Liver (tissue), 9 donors: ENCODE results near the gene RASD2. TPM values are rescaled to one million over a fixed set of nuclear protein-coding genes. Genes with fewer than 3 reads are reported as not detected.

Experiments
- DNase-seq: peaks from one replicate; pipeline ENCODE4 v3.0.0-alpha.2; 2017; ENCODE audit warnings: low spot score
- H3K27ac ChIP-seq, 2 donors: one replicate each; pipeline ENCODE4 v1.7.0; 2013; ENCODE audit warnings: inconsistent platforms in 2 of 2, low read length in 2 of 2, control low read depth in 1 of 2, low read depth in 1 of 2, mild to moderate bottlenecking in 1 of 2
- H3K27me3 ChIP-seq, 4 donors: one replicate each; pipeline versions ENCODE4 v1.6.1 to v1.7.0; 2013; ENCODE audit warnings: low read length in 3 of 4, inconsistent platforms in 1 of 4, mild to moderate bottlenecking in 1 of 4, moderate library complexity in 1 of 4; ENCODE audit not compliant: control insufficient read depth in 4 of 4, insufficient read depth in 4 of 4
- H3K36me3 ChIP-seq, 4 donors: one replicate each; pipeline versions ENCODE4 v1.6.1 to v1.7.0; 2013; ENCODE audit warnings: low read length in 3 of 4, mild to moderate bottlenecking in 3 of 4, low read depth in 1 of 4, moderate library complexity in 1 of 4; ENCODE audit not compliant: control insufficient read depth in 4 of 4, insufficient read depth in 3 of 4
- H3K4me1 ChIP-seq, 4 donors: one replicate each; pipeline versions ENCODE4 v1.6.1 to v1.7.0; 2013; ENCODE audit warnings: low read length in 3 of 4, mild to moderate bottlenecking in 3 of 4, moderate library complexity in 1 of 4; ENCODE audit not compliant: control insufficient read depth in 4 of 4, insufficient read depth in 4 of 4
- H3K4me3 ChIP-seq, 3 donors: one replicate each; pipeline versions ENCODE4 v1.6.1 to v1.7.0; 2013; ENCODE audit warnings: low read length in 3 of 3, control low read depth in 1 of 3, low read depth in 1 of 3, mild to moderate bottlenecking in 1 of 3
- H3K9ac ChIP-seq, 2 donors: one replicate each; pipeline ENCODE4 v1.7.0; 2013; ENCODE audit warnings: low read length in 2 of 2, mild to moderate bottlenecking in 2 of 2, moderate library complexity in 2 of 2, control low read depth in 1 of 2, low read depth in 1 of 2
- H3K9me3 ChIP-seq, 4 donors: one replicate each; pipeline versions ENCODE4 v1.6.1 to v1.7.0; 2013; ENCODE audit warnings: low read length in 3 of 4; ENCODE audit not compliant: control insufficient read depth in 4 of 4
- EGR1 ChIP-seq, 2 donors: IDR thresholded peaks; 2 replicates each; pipeline ENCODE4 v1.6.1; 2016 to 2018; ENCODE audit warnings: antibody characterized with exemption in 2 of 2, low read depth in 2 of 2
- JUND ChIP-seq, 2 donors: IDR thresholded peaks; 2 replicates each; pipeline ENCODE4 v1.6.1; 2016; ENCODE audit warnings: antibody characterized with exemption in 2 of 2
- WGBS: extraction: QIAGEN DNeasy Blood & Tissue Kit; methylation state at CpG from one replicate; pipeline ENCODE4 v1.1.7; 2013; 5-methylcytosine and 5-hydroxymethylcytosine counted together
- polyA plus RNA-seq, 2 donors: library from polyadenylated mRNA; stranded (reverse) in 1 of 2; unstranded in 1 of 2; fragments of 200-250 nt in 1 of 2; fragments of >200 nt in 1 of 2; fragmentation: Nextera tagmentation in 1 of 2; extraction: Ambion mirVana in 1 of 2; gene quantifications; one replicate each; pipeline versions ENCODE4 v1.2.1 to v1.2.3, GENCODE V29; 2013 to 2015
- total RNA-seq, 2 donors: library from RNA; depleted of rRNA; stranded (reverse); fragments of >200 nt; gene quantifications; one replicate each; pipeline ENCODE4 v1.2.3, GENCODE V29; 2014
- TF ChIP-seq, protein P1 (sequence below): fragments of 150-350 bp; IDR thresholded peaks from 2 replicates; pipeline ENCODE4 v1.5.1; 2017; ENCODE audit warnings: improper control_type of control experiment, low read depth, low read length; ENCODE audit not compliant: missing input control
- TF ChIP-seq, protein P2 (sequence below): IDR thresholded peaks from 2 replicates; pipeline ENCODE4 v1.6.1; 2016; ENCODE audit warnings: antibody characterized with exemption
- TF ChIP-seq, protein P3 (sequence below): IDR thresholded peaks from 2 replicates; pipeline ENCODE4 v1.6.1; 2016; ENCODE audit warnings: antibody characterized with exemption
- donor health status: healthy.
- donor health status: healthy.
- donor health status: healthy.
- donor health status: healthy.
- donor health status: healthy.

RASD2 gene
- total and polyA plus RNA-seq, 4 donors: under 0.01 to 0.05 TPM; not detected in 2

DNA sequence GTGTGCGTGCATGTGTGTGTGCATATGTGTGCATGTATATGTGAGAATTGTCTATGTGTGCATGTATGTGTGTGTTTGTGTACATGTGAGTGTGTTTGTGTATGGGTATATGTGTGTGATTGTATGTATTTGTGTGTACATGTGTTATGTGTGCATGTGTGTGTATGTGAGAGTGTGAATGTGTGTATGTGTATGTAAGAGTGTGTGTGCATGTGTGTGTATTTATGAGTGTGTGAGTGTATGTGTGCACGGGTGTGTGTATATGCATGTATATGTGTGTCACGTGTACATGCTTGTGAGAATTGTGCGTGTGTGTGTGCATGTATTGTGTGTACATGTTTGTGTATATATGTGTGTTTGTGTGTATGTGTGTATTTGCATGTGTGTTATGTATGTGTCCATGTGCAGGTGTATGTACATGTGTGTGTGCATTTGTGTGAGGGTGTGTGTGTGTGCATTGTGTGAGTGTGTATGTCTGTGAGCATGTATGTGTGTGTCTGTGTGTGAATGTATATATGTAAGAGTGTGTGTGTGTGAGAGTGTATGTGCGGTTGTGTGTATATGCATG, 60.5 kb downstream of the RASD2 start (continued):
- TF ChIP-seq, protein P1, sequence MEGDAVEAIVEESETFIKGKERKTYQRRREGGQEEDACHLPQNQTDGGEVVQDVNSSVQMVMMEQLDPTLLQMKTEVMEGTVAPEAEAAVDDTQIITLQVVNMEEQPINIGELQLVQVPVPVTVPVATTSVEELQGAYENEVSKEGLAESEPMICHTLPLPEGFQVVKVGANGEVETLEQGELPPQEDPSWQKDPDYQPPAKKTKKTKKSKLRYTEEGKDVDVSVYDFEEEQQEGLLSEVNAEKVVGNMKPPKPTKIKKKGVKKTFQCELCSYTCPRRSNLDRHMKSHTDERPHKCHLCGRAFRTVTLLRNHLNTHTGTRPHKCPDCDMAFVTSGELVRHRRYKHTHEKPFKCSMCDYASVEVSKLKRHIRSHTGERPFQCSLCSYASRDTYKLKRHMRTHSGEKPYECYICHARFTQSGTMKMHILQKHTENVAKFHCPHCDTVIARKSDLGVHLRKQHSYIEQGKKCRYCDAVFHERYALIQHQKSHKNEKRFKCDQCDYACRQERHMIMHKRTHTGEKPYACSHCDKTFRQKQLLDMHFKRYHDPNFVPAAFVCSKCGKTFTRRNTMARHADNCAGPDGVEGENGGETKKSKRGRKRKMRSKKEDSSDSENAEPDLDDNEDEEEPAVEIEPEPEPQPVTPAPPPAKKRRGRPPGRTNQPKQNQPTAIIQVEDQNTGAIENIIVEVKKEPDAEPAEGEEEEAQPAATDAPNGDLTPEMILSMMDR: no peak
- TF ChIP-seq, protein P2, sequence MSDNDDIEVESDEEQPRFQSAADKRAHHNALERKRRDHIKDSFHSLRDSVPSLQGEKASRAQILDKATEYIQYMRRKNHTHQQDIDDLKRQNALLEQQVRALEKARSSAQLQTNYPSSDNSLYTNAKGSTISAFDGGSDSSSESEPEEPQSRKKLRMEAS: no peak
- TF ChIP-seq, protein P3, sequence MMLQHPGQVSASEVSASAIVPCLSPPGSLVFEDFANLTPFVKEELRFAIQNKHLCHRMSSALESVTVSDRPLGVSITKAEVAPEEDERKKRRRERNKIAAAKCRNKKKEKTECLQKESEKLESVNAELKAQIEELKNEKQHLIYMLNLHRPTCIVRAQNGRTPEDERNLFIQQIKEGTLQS: no peak
- TF ChIP-seq JUND (IDR thresholded peaks at IDR 0.05): no peak

DNA sequence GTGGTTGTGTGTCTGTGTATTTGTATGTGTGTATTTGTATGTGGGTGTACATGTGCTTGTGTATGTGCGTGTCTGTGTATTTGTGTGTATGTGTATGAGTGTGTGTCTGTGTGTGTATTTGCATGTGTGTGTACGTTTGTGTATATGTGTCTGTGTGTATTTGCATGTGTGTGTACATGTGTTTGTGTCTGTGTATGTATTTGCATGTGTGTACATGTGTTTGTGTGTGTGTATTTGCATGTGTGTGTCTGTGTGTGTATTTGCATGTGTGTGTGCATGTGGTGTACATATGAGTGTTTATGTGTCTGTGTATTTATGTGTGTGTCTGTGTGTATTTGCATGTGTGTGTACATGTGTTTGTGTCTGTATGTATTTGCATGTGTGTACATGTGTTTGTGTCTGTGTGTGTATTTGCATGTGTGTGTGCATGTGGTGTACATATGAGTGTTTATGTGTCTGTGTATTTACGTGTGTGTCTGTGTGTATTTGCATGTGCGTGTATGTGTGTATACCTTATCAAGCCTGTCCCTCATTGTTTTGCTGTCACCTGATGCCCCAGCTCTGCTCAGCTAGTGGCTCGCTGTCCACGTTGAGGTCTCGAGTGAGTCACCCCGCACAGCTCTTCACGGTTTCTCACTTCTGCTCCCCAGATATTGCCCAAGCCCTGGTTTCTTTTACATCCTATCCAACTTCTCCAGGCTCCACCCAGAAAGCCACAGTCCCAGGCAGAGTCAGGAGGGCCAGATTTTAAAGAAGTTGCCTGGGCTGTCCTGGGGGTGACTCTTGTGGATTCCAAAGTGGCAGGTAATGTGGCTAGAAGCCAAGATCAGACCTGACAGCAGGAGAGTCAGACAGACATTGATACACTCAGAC, 61.3 kb downstream of the RASD2 start:
- Histone ChIP-seq H3K9me3 (no peaks in the 10 kb centered on the region), H3K27me3 (no peaks in the 10 kb centered on the region), H3K27ac (no peak overlapping the region), H3K4me3 (no peak overlapping the region), H3K4me1 (peaks cover 3 to 10% (median 8%) of the 10 kb centered on the region in 4 donors), H3K36me3 (no peaks in the 10 kb centered on the region), H3K9ac (no peak overlapping the region)
- no peak for TF ChIP-seq EGR1 (IDR thresholded peaks at IDR 0.05; ENCODE audit: low read depth in 2 of 2)
- WGBS: 78% methylated on average over 9 of the region's 9 CpGs
- DNase-seq: no peak

Other genes starting within 250 kb of the RASD2 start
- 10 to 100 TPM; 17.9 to 53.0 TPM for gene TOM1, start 240.9 kb upstream of the RASD2 start, total RNA-seq
- gene TOM1, start 240.9 kb upstream of the RASD2 start, polyA plus RNA-seq: 10 to 100 TPM; 49.7 to 51.3 TPM
- gene HMOX1, start 159.7 kb upstream of the RASD2 start, total RNA-seq: 100 to 1,000 TPM in 1 of 2 donors, 10 to 100 TPM in 1; 47.1 to 108 TPM
- gene HMOX1, start 159.7 kb upstream of the RASD2 start, polyA plus RNA-seq: 10 to 100 TPM; 18.7 to 72.3 TPM
- 100 to 1,000 TPM in 1 of 2 donors, 1 to 10 TPM in 1; 7.7 to 104 TPM for gene MCM5, start 140.7 kb upstream of the RASD2 start, total RNA-seq
- 1 to 10 TPM; 6.7 to 9.9 TPM for gene MCM5, start 140.7 kb upstream of the RASD2 start, polyA plus RNA-seq
- gene MB, start 76.5 kb downstream of the RASD2 start, total RNA-seq: under 1 TPM in 1 of 2 donors, not detected in 1; 0.25 TPM
- under 1 TPM in 1 of 2 donors, not detected in 1; 0.13 TPM for gene MB, start 76.5 kb downstream of the RASD2 start, polyA plus RNA-seq
- 10 to 100 TPM; 13.7 to 80.1 TPM for gene APOL6, start 107.6 kb downstream of the RASD2 start, total RNA-seq
- gene APOL6, start 107.6 kb downstream of the RASD2 start, polyA plus RNA-seq: 10 to 100 TPM; 10.3 to 20.8 TPM
- gene APOL5, start 177.0 kb downstream of the RASD2 start, total RNA-seq: not detected
- gene APOL5, start 177.0 kb downstream of the RASD2 start, polyA plus RNA-seq: under 1 TPM in 1 of 2 donors, not detected in 1; 0.43 TPM